GM19099 (cell line): ENCODE results near the gene UNC119.

Source experiments
- POLR2A ChIP-seq: IDR thresholded peaks from 3 replicates; pipeline ENCODE4 v1.6.1; 2011; ENCODE audit warnings: low read depth; ENCODE audit not compliant: insufficient read length; ENCODE audit errors: extremely low read depth

UNC119 gene

GRCh38 chr17:28552176-28552999, at the start of gene UNC119:
Gene UNC119 (minus strand): TSS chr17:28552624. CDS start chr17:28552557, 67 bp downstream.
- TF ChIP-seq POLR2A: peak; percentile 85

DNA sequence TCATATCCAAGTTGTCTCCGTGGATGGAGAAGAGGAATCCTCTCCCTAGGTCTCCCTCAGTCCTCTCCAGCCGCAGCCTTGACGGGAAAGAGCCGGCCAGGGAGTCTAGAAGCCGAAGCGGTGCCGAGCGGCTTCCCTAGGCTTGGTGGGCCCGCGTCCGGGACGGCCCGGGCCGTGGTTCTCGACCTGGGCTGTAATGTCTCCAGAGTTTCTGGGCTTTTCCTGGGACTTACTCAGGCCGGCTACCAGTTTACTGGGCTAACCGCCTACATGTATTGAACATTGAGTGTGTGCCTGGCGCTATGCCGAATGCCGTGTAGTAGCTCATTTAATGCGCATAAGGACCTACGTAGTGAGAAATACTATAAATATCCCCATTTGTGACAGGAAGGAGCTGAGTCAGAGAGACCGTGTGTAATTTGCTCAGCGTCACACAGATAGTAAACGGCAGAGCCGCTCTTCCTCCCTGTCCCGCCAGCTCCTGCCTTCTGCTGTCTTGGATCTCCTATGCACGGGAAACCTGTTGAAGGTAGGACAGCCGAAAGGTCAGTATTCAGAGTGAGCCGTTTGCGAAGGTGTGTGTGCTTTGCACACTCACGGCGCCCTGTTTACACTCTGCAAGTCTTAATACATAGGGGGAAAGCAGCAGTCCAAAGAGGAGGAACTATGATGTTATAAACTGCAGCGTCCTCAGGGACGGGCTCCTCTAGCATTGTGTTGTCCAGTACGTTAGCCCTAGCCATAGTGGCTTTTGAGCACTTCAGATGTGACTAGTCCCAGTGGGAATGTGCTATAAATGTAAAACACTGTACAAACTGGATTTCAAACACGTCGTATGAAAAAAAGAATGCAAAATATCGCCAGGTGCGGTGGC, 47.1 kb upstream of the UNC119 start:
- TF ChIP-seq POLR2A: no peak

DNA sequence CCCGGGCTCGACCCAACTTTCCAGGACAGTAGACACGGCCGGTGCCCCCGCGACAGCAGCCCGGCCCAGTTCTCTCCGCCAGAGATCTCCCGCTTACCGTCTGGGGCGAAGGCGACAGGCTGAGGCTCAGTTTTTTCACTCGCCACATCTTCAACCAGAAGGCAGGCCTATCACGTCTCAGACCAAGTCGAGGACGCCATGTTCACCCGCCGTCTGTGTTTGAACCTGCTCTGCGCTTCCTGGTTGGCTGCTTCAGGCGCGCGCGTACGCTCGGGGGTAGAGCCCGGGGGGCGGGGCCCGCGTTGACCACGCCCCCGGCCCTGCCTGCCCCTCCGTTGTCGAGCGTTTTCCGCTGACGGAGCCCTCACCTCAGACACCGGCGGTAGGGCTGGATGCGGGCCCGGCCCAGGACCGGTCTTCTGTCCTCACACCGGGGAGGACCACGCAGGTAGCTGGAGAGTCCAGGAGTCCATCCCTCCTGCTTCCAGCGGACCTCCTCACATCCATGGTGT, 46.4 kb upstream of the UNC119 start, which contains the start of gene SPAG5:
TSS of gene SPAG5 (minus strand) at position 227 of the 512 bp plus-strand sequence. CDS start at position 148, 79 bp downstream.
- TF ChIP-seq POLR2A: peak; percentile 91

DNA sequence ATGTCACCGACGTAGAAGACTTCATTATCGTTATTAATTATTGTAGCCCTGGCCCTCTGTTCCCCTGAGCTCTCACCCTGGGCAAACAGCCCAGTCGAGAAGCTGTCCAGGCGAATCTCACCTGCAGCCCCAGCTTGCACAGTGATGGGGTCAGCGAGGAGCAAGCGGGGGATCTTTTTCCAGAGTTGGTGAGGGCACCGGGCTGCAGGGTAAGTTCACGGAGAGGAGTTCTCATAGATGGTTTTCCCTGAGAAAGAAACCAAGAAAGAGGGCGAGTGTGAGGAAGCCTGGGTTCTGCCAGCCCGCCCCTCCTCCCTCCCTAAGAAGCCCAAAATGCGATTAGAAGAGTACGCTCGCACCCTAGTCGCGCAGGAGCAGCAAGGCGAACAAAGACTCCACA, 46.0 kb upstream of the UNC119 start:
- no peak for TF ChIP-seq POLR2A

DNA sequence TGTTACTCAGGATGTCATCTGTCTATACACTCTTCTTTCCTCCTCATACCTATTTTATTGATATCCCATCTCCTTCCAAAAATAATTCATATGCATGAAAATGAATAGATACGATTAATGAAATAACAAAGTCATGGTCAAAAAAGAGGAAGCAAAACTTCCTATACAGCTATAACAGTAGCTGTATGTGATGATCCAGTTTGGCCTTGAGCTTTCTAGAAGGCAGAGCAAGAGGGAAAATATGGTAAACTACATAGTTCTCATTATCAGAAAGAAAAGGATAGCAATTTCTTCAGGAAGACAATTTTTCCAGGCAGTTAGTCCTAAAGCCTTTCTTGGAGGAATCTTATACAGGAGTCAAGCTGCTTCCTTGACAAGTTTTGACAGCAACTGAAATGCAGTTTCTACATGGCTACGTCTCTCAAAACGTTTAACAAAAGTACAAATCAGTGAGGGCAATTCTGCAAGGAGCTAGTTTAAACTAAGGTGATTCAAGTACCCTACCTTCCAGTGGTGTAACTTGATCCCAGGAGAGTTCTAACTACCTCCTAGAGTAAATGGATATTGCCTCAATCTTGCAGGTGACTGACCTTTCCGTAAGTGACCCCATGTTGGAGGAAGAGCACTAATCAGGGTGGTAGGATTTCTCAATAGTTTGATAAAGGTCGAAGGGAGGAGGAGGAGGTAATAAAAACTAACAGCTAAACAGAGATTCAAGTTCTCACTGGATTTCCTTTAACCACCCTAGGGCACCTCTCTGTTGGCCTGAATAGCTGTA, 45.4 kb upstream of the UNC119 start:
- no peak for TF ChIP-seq POLR2A

DNA sequence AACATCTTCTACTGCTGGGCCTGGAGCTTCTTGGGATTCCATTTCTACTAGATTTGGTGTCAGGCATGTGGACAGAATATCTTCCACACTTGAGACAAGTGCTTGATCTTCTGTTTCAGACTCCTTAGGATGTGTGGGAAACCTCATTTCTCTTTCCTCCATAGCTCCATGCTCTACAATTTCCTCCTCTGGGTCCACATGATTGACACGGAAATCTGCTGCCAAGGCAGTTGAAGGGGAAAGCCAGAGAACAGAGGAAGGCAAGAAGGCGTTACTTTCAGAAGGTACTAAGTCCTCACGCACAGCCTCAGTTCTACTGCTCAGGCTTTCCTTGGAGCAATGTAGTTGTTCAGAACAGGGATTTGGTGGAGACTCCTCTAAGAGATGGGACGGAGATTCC, 39.8 kb upstream of the UNC119 start:
- no peak for TF ChIP-seq POLR2A

GRCh38 chr17:28585851-28586250, 33.4 kb upstream of the UNC119 start:
- TF ChIP-seq POLR2A: no peak

DNA sequence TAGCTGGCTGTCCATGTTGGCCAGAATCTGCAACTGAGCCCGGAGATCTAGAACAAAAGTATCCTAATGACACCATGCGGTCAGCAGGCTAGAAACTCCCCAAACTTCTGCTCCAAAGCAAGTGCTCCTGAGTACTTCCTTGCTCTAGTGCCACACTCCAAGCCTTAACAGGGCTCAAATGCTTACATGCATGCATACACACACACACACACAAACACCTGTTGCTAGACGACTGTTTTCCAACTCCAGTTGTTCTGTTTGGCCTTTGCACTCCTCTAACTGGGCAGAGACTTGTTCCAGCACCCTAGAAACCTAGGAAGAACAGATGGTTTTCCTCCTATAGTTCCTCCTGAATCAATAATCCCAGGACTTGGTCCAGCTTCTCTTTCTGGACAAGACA, 32.0 kb upstream of the UNC119 start:
- no peak for TF ChIP-seq POLR2A

DNA sequence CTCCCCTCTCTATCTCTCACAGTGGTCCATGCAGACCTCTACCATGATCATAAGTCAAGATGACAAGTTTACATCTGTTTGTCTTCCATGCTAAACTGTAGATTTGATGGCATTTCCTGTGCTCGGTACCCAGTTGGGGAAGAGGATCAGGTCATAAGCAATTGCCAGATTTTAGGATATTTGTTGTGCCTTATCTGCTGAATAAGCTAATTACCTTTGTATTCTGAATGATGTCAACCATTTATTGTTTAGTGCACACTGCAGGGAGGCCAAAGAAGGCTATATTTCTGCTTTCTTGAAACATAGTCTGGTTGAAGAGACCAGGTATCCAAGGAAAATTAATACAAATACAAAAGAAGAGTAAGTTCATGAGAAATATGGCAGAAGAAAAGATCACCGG, 30.1 kb upstream of the UNC119 start:
- TF ChIP-seq POLR2A: no peak

DNA sequence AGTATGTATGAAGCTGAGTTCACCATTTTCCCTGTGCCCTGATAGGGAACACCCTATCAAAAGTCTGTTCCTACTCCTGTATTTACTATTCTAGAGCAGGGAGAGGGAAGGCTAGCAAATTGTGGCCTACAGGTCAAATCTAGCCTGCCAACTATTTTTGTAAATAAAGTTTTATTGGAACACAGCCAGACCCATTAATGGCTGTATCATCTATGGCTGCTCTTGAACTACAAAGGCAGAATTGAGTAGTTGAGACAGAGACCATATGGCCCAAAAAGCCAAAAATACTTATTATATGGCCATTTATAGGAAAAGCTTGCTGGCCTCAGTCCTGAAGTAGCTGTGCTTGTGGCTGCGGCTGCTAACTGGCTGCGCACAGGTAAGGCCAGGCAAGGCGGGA, 28.5 kb upstream of the UNC119 start:
- TF ChIP-seq POLR2A: no peak

GRCh38 chr17:28579526-28579925, 27.1 kb upstream of the UNC119 start:
- no peak for TF ChIP-seq POLR2A

- TF ChIP-seq POLR2A: no peak
These were observed 26.1 kb upstream of the UNC119 start for GRCh38 chr17:28578246-28579195.

DNA sequence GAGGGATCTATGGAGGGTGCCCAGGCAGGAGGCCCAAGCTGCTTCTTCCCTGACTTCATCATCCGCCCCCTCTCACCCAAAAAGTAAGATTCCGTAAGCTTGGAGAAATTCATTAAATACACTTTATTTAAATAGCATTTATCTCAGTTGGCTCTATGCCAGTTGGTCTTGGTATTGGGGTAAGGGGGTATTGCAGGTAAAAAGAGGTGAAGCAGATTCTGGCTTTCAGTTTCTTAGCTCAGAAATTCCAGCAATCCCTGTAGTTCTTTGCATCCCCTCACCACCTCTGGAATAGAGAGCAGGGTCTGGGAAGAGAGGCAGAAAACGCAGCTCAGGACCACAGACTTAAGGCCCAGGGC, 25.0 kb upstream of the UNC119 start:
- no peak for TF ChIP-seq POLR2A

DNA sequence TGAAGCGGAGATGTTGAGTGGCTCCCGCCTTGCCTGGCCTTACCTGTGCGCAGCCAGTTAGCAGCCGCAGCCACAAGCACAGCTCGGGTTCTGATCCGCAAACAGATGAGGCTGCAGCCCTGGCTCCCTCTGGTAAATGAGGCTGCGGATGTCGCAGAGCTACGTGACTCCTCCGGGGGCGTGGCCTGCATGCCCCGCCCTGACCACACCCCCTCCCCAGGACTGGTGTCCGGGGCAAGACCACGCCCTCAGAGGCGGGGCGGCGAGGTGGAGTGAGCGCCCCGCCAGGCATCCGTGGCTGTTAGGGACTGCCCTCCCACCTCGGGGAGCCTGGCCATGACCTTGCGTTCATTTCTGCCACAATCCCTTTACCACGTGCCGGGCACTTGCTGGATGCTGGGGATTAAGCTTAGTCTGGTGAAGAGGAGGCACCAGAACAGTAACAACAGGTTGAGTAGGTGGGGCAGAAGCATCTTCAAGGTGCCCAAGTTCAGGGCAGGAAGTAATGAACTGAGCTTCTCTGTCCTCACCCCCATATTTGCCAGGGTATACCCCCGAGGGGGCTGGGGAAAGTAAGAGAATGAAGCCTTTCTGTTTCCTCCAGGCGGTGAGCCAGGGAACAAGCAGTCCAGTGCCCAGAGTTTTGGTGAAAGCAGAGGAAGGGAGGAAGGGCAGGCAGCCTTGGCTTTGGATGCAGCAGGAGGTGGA, 24.5 kb upstream of the UNC119 start, which contains the start of gene ALDOC:
TSS of gene ALDOC (minus strand) at position 138 of the 708 bp plus-strand sequence. CDS start 1,363 bp downstream, outside the sequence.
- TF ChIP-seq POLR2A: peak; percentile 89
